ENCODE measurements around the gene CHP1.
"Not testable (repeated sequence)": the region's sequence is repeated elsewhere in the genome, so short reads cannot be mapped to it uniquely, and the experiment has no call there.

The CHP1 gene

GRCh38 chr15:41230650-41231421 is at the start of gene CHP1, which contains the start of gene EXD1:
CHP1 (plus strand) TSS chr15:41231268; CDS start chr15:41231383, 115 bp downstream.
EXD1 (minus strand) TSS chr15:41230757; CDS start chr15:41226575, 4,182 bp downstream.
- DNase-seq, result peak; percentile 95 to 97

- no peak for DNase-seq
Measured at GRCh38 chr15:41182266-41182665, 48.8 kb upstream of the CHP1 start.

- DNase-seq, result no peak
Measured at GRCh38 chr15:41183581-41183980, 47.5 kb upstream of the CHP1 start.

- no peak for DNase-seq
Measured at GRCh38 chr15:41194444-41194843, 36.6 kb upstream of the CHP1 start.

- no peak for DNase-seq
Measured at GRCh38 chr15:41199470-41199869, 31.6 kb upstream of the CHP1 start.

GRCh38 chr15:41203395-41203794 is 27.7 kb upstream of the CHP1 start:
- no peak for DNase-seq

GRCh38 chr15:41205315-41205714 is 25.8 kb upstream of the CHP1 start:
- no peak for DNase-seq

GRCh38 chr15:41207687-41208448 is 23.2 kb upstream of the CHP1 start:
- DNase-seq, result no peak

- no peak for DNase-seq
Measured at GRCh38 chr15:41215708-41216107, 15.4 kb upstream of the CHP1 start.

GRCh38 chr15:41218851-41219250 is 12.2 kb upstream of the CHP1 start:
- no peak for DNase-seq

- no peak for DNase-seq
Measured at GRCh38 chr15:41219381-41219780, 11.7 kb upstream of the CHP1 start.

- no peak for DNase-seq
Measured at GRCh38 chr15:41230345-41230649, 771 bp upstream of the CHP1 start.

GRCh38 chr15:41231422-41232226 is 556 bp downstream of the CHP1 start:
- peak in 1 of 2 experiments; percentile 54 for DNase-seq

- DNase-seq, result no peak
Measured at GRCh38 chr15:41233367-41233771, 2.3 kb downstream of the CHP1 start.

GRCh38 chr15:41235228-41235627 is 4.2 kb downstream of the CHP1 start:
- not testable (repeated sequence) for DNase-seq

GRCh38 chr15:41235929-41236328 is 4.9 kb downstream of the CHP1 start:
- no peak for DNase-seq

- DNase-seq, result no peak
Measured at GRCh38 chr15:41238100-41238499, 7.0 kb downstream of the CHP1 start.

GRCh38 chr15:41241221-41241964 is 10.3 kb downstream of the CHP1 start:
- peak; percentile 63 to 86 for DNase-seq

GRCh38 chr15:41250745-41251144 is 19.7 kb downstream of the CHP1 start:
- DNase-seq, result not testable (repeated sequence)

GRCh38 chr15:41251411-41251810 is 20.3 kb downstream of the CHP1 start:
- DNase-seq, result no peak

GRCh38 chr15:41254560-41254959 is 23.5 kb downstream of the CHP1 start:
- no peak for DNase-seq

GRCh38 chr15:41256103-41256502 is 25.0 kb downstream of the CHP1 start:
- DNase-seq, result no peak

- no peak for DNase-seq
Measured at GRCh38 chr15:41256577-41257038, 25.5 kb downstream of the CHP1 start.

Data from NCI-H2081 (cell line).